HEK293 (cell line): Measurements from ENCODE around the gene ZNF423.

Experiments used
- CTCF ChIA-PET: fragments of 350-600 bp; formaldehyde crosslinking; extraction: SDS; loops from one replicate; lab custom pipeline; 2021; ENCODE audit warnings: antibody characterized with exemption; lab: Yijun Ruan, JAX
- POLR2A ChIA-PET: fragments of 300-600 bp; formaldehyde crosslinking; extraction: SDS; loops from one replicate; lab custom pipeline; 2020; ENCODE audit warnings: antibody characterized with exemption, inconsistent platforms; lab: Yijun Ruan, JAX
- H3K27ac ChIP-seq: fragments of 200-500 bp; sonication (Bioruptor generic); 2 replicates; pipeline ENCODE4 v1.5.1; 2014; ENCODE audit warnings: low read depth, low read length, control low read depth, inconsistent platforms; ENCODE audit errors: extremely low read depth
- H3K36me3 ChIP-seq, 2 experiments: fragments of 200-500 bp in 1 of 2; sonication (Bioruptor generic) in 1 of 2; 1 replicate in 1 of 2; 2 replicates in 1 of 2; pipeline ENCODE4 v1.5.1; 2014 to 2017; ENCODE audit warnings: inconsistent platforms in 2 of 2, low read length in 2 of 2; ENCODE audit not compliant: control insufficient read depth in 2 of 2, insufficient read depth in 1 of 2
- H3K4me1 ChIP-seq: fragments of 200-500 bp; sonication (Bioruptor generic); 2 replicates; pipeline ENCODE4 v1.5.1; 2014; ENCODE audit warnings: mild to moderate bottlenecking, low read length, inconsistent platforms; ENCODE audit not compliant: control insufficient read depth, insufficient read depth
- H3K4me3 ChIP-seq: 2 replicates; pipeline ENCODE4 v1.5.1; 2011; ENCODE audit warnings: low read depth, mild to moderate bottlenecking, control low read depth, low read length, moderate library complexity
- H3K9me3 ChIP-seq: fragments of 200-500 bp; sonication (Bioruptor generic); 2 replicates; pipeline ENCODE4 v1.5.1; 2014; ENCODE audit warnings: low read depth, low read length, inconsistent platforms; ENCODE audit not compliant: control insufficient read depth, insufficient read depth
- KLF8 ChIP-seq: fragments of 450-650 bp; formaldehyde crosslinking; IDR thresholded peaks from 2 replicates; pipeline ENCODE4 v1.5.1; 2016; ENCODE audit warnings: missing biosample characterization, missing genetic modification characterization
- REPIN1 ChIP-seq: fragments of 450-650 bp; formaldehyde crosslinking; IDR thresholded peaks from 2 replicates; pipeline ENCODE4 v1.5.1; 2017; ENCODE audit warnings: missing biosample characterization, missing genetic modification characterization, low read depth
- SP3 ChIP-seq: fragments of 450-650 bp; formaldehyde crosslinking; IDR thresholded peaks from 2 replicates; pipeline ENCODE4 v1.5.1; 2016; ENCODE audit warnings: missing biosample characterization, missing genetic modification characterization
- TRIM28 ChIP-seq: IDR thresholded peaks from 2 replicates; pipeline ENCODE4 v1.6.1; 2011; ENCODE audit warnings: low read length, control low read depth, borderline replicate concordance
- ZBTB48 ChIP-seq: fragments of 450-650 bp; formaldehyde crosslinking; IDR thresholded peaks from 2 replicates; pipeline ENCODE4 v1.5.1; 2016; ENCODE audit warnings: missing biosample characterization, missing genetic modification characterization
- ZFP37 ChIP-seq: fragments of 450-650 bp; formaldehyde crosslinking; IDR thresholded peaks from 2 replicates; pipeline ENCODE4 v1.5.1; 2016; ENCODE audit warnings: missing biosample characterization, missing genetic modification characterization
- ZNF121 ChIP-seq: fragments of 450-650 bp; formaldehyde crosslinking; IDR thresholded peaks from 2 replicates; pipeline ENCODE4 v1.5.1; 2016; ENCODE audit warnings: missing biosample characterization, missing genetic modification characterization
- ZNF140 ChIP-seq: fragments of 450-650 bp; formaldehyde crosslinking; IDR thresholded peaks from 2 replicates; pipeline ENCODE4 v1.5.1; 2016; ENCODE audit warnings: missing biosample characterization, missing genetic modification characterization
- ZNF155 ChIP-seq: fragments of 450-650 bp; formaldehyde crosslinking; IDR thresholded peaks from 2 replicates; pipeline ENCODE4 v1.5.1; 2016; ENCODE audit warnings: missing biosample characterization, missing genetic modification characterization
- ZNF169 ChIP-seq: fragments of 450-650 bp; formaldehyde crosslinking; IDR thresholded peaks from 2 replicates; pipeline ENCODE4 v1.5.1; 2016; ENCODE audit warnings: missing biosample characterization, missing genetic modification characterization
- ZNF184 ChIP-seq: fragments of 450-650 bp; IDR thresholded peaks from 2 replicates; pipeline ENCODE4 v1.5.1; 2018; ENCODE audit warnings: missing biosample characterization, mild to moderate bottlenecking, missing genetic modification characterization
- ZNF24 ChIP-seq: fragments of 450-650 bp; formaldehyde crosslinking; IDR thresholded peaks from 2 replicates; pipeline ENCODE4 v1.5.1; 2016; ENCODE audit warnings: missing biosample characterization, missing genetic modification characterization
- ZNF362 ChIP-seq: fragments of 450-650 bp; formaldehyde crosslinking; IDR thresholded peaks from 2 replicates; pipeline ENCODE4 v1.5.1; 2016; ENCODE audit warnings: missing biosample characterization, missing genetic modification characterization
- ZNF366 ChIP-seq: fragments of 450-650 bp; formaldehyde crosslinking; conservative IDR thresholded peaks from 2 replicates; pipeline ENCODE4 v1.5.1; 2016; ENCODE audit warnings: missing biosample characterization, missing genetic modification characterization
- ZNF37A ChIP-seq: fragments of 450-650 bp; IDR thresholded peaks from 2 replicates; pipeline ENCODE4 v1.5.1; 2018; ENCODE audit warnings: missing biosample characterization, missing genetic modification characterization
- ZNF391 ChIP-seq: fragments of 450-650 bp; formaldehyde crosslinking; IDR thresholded peaks from 2 replicates; pipeline ENCODE4 v1.5.1; 2016; ENCODE audit warnings: low read depth, missing biosample characterization, missing genetic modification characterization, borderline replicate concordance
- ZNF394 ChIP-seq: fragments of 450-650 bp; formaldehyde crosslinking; IDR thresholded peaks from 2 replicates; pipeline ENCODE4 v1.5.1; 2016; ENCODE audit warnings: missing biosample characterization, missing genetic modification characterization, mild to moderate bottlenecking, moderate library complexity, borderline replicate concordance
- ZNF518A ChIP-seq: fragments of 450-650 bp; formaldehyde crosslinking; conservative IDR thresholded peaks from 2 replicates; pipeline ENCODE4 v1.5.1; 2016; ENCODE audit warnings: low read depth, missing biosample characterization, missing genetic modification characterization
- ZNF623 ChIP-seq: fragments of 450-650 bp; formaldehyde crosslinking; IDR thresholded peaks from 2 replicates; pipeline ENCODE4 v1.5.1; 2016; ENCODE audit warnings: missing biosample characterization, missing genetic modification characterization
- ZNF777 ChIP-seq: fragments of 450-650 bp; formaldehyde crosslinking; IDR thresholded peaks from 2 replicates; pipeline ENCODE4 v1.5.1; 2017; ENCODE audit warnings: missing biosample characterization, missing genetic modification characterization, borderline replicate concordance
- ZSCAN23 ChIP-seq: fragments of 450-650 bp; formaldehyde crosslinking; IDR thresholded peaks from 2 replicates; pipeline ENCODE4 v1.5.1; 2016; ENCODE audit warnings: missing biosample characterization, missing genetic modification characterization
- ZXDB ChIP-seq: fragments of 450-650 bp; formaldehyde crosslinking; IDR thresholded peaks from 2 replicates; pipeline ENCODE4 v1.5.1; 2016; ENCODE audit warnings: missing biosample characterization, missing genetic modification characterization
- TF ChIP-seq, protein P1 (sequence below): fragments of 450-650 bp; formaldehyde crosslinking; IDR thresholded peaks from 2 replicates; pipeline ENCODE4 v1.5.1; 2016; ENCODE audit warnings: missing biosample characterization, missing genetic modification characterization, borderline replicate concordance

ZNF423 gene

GRCh38 chr16:49499869-49500610, 355.9 kb downstream of the ZNF423 start (continued):
- TF ChIP-seq ZNF394 (tag by site-specific recombination) (no peak), SP3 (tag by site-specific recombination) (no peak), TRIM28 (no peak)

DNA sequence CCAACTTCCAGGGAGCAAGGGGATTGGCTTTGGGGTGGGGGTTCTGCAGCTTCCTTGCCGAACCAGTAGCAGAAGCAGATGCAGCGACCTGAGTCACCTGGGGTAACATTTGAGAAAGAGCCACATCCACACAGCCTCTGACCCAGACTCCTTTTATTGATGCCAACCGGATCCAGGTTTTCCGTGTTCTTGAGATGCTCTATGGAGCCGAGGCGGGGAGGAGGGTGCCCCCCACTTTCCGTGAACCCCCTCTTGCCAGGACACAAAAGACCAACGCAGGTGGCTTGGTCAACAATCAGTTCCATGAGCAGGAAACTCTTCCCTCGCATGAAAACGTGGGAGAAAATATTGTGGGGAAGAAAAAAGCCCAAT, 356.5 kb downstream of the ZNF423 start:
- no peaks in the 10 kb centered on the region for H3K4me1 ChIP-seq
- TF ChIP-seq ZNF366 (tag by site-specific recombination) (no peak), ZFP37 (tag by site-specific recombination) (no peak), ZNF24 (tag by site-specific recombination) (no peak), ZNF169 (no peak), ZNF121 (tag by site-specific recombination) (no peak), REPIN1 (tag by site-specific recombination) (no peak), ZSCAN23 (tag by site-specific recombination) (no peak), KLF8 (no peak), ZNF140 (tag by site-specific recombination) (no peak), ZNF155 (tag by site-specific recombination) (no peak), ZNF37A (tag by site-specific recombination) (no peak), ZNF391 (no peak), ZNF623 (tag by site-specific recombination) (no peak), ZNF518A (no peak), ZNF777 (no peak), ZNF184 (no peak), ZBTB48 (tag by site-specific recombination) (no peak), ZXDB (tag by site-specific recombination) (no peak), ZNF362 (no peak)
- TF ChIP-seq, protein P1, sequence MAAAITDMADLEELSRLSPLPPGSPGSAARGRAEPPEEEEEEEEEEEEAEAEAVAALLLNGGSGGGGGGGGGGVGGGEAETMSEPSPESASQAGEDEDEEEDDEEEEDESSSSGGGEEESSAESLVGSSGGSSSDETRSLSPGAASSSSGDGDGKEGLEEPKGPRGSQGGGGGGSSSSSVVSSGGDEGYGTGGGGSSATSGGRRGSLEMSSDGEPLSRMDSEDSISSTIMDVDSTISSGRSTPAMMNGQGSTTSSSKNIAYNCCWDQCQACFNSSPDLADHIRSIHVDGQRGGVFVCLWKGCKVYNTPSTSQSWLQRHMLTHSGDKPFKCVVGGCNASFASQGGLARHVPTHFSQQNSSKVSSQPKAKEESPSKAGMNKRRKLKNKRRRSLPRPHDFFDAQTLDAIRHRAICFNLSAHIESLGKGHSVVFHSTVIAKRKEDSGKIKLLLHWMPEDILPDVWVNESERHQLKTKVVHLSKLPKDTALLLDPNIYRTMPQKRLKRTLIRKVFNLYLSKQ, result no peak
- H3K9me3 ChIP-seq, result no peaks in the 10 kb centered on the region
- ChIA-PET POLR2A (no interaction called here), CTCF (no interaction called here)
- no peaks in the 10 kb centered on the region for H3K36me3 ChIP-seq
- no peak overlapping the region for H3K4me3 ChIP-seq
- H3K27ac ChIP-seq, result no peak overlapping the region
